ELF-1 (cell line): ENCODE results near the gene BCL7A.
"Not testable (repeated sequence)": the region's sequence is repeated elsewhere in the genome, so short reads cannot be mapped to it uniquely, and the experiment has no call there.

ENCODE experiments used
- DNase-seq: peaks from one replicate; pipeline ENCODE4 v3.0.0-alpha.2; 2016; ENCODE audit warnings: low read depth, low spot score

BCL7A gene

GRCh38 chr12:122054842-122055520 lies 33.3 kb downstream of the BCL7A start:
- no peak for DNase-seq

DNA sequence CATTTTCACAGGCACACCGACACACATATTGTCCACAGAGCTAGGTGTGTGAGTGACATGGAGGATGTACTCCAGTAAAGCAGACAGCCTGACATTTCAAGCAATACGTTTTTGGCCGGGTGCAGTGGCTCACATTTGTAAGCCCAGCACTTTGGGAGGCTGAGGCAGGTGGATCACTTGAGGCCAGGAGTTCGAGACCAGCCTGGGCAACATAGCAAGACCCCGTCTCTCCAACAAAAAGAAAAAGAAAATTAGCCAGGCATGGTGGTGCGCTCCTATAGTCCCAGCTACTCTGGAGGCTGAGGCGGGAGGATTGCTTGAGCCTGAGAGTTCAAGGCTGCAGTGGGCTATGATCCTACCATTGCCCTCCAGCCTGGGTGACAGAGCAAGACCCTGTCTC lies 34.7 kb downstream of the BCL7A start:
- DNase-seq: not testable (repeated sequence)

DNA sequence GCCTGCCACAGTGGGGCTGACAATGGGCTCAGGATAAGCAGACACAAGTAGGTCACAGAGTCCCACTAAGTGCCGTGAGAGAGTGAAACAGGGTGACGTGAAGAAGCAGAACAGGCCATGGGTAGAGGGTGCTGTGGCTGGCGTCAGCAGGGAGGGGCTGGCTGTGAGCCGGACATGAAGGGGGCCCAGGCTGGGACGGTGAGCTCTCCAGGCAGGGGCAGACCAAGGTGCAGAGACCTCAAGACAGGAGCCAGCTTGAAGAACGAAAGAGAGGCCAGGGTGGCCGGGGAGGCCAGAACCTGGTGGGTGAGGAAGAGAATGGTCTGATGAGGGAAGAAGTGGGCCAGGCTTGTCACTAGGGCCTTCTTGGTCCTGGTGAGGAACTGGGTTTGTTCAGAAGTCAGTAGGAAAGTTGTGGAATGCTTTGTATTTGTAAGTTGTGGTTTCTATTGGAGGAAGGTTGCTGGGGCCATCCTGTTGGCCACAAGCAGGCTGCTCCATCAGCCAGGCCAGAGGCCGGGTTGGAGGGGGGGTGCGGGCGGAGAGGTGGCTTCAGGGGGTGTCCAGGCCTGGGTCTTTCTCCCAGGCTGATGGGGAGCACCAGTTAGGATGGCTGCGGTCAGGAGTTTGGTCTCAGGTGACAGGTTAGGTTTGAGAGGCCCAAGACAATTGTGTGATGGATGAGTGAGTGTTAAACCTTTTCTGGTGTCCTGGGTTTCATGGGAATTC lies 35.5 kb downstream of the BCL7A start:
- DNase-seq: no peak

DNA sequence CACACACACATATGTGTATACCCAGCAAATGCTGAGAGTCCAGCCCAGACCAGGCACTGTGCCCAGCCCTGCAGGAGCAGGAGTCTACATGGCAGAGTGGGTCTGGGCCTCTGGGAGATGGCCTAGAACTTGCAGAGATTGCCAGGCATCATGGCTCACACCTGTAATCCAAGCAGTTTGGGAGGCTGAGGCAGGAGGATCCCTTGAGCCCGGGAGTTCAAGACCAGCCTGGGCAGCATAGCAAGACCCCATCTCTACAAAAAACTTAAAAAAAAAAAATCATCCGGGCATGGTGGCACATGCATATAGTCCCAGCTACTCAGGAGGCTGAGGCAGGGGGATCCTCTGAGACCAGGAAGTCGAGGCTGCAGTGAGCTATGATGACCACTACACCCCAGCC lies 36.1 kb downstream of the BCL7A start:
- no peak for DNase-seq

GRCh38 chr12:122058549-122059149 lies 37.0 kb downstream of the BCL7A start:
- DNase-seq: no peak

GRCh38 chr12:122059203-122059960 lies 37.7 kb downstream of the BCL7A start:
- no peak for DNase-seq

- no peak for DNase-seq
Observed at GRCh38 chr12:122060081-122060501, 38.4 kb downstream of the BCL7A start.

DNA sequence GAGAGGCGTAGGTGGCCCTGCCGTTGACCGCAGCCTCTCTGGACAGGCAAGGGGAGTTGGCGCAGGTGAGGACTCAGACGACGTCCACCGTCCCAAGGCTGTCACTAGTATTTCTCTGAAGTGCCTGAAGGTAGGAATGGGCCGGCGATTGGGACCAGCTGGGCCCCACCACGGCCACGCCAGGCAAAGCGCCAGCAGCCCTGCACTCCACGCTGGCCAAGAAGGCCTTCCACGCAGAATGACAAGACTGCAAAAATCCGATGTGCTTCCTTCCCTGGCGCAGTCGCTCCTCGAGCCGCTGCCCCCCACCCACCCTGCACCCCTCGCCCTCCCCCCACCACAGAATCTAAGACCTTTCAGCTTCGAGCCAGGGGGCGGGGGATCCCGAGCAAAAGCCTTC lies 39.6 kb downstream of the BCL7A start:
- DNase-seq: no peak

DNA sequence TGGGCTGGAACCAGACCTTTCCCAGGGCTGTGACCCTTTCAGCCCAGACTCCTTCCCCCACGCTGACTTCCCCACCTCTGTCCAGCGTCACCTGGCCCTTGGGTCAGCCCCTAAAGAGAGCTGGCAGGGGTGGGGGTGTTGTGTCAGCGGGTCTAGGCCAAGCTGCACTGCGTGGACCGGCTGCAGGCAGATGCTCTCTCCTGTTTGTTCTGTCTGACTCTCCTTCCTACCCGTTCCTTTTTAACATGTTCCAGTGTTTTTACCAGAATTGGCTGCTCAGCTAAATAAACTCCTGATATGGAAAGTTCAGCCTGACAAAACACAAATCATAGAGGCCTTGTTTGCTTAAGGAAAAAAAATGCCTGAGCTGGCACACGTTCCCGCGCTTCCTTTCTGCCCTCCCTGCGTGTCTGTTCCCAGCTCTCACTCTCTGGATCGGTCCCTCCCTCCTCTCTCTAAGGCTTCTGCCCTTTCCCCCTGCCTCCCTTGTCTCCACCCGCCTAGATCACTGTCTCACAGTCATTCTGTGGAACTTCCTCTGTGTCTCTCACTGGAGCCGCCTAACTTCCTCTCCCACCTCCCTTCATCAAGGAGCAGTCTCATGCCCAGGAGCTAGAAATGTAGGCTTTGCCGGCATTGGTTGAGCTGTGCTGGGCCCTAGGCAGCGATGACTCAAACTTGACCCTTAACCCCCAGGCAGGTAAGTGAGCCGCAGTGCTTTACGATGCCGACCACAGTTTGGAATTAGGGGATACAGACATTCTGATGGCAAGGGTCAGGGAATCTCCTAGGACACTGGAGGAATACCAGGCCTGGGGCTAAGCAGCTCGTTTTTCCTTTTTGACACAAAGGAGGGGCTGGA lies 41.4 kb downstream of the BCL7A start:
- peak; percentile 93 for DNase-seq

GRCh38 chr12:122063694-122064024 lies 42.0 kb downstream of the BCL7A start:
- DNase-seq: no peak

DNA sequence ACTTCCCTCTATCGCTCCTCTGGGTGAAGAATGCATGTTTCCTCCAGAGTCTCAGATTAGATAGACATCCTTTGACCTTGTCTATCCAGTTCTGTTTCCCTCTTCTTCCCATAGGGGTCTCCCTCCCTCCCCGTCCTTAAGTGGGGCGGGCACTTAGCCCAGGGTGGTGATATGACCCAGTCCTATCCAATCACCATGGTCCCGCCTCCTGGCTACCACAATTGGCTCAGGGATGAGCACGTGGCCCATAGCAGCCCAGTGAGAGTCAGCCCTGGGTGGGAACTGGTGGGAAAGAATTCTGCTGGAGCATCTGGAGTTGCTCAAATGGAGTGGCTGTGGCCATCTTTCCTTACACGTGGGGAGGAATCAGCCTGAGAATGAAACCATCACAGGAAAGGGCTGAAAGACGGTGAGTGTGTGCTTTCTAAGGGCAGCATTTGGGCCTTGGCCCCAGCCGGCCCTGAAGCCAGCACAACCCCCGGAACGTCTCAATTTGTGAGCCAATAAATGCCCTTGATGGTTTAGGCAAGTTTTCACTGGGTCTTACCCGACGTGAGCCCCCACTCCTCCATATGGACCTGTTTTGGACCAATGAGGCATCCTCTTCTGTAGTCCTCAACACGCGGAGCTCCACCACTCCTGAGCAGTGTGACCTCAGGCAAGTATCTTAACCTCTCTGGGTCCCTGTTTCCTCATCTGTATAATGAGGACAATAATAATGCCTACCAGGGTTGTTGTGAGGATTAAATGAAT lies 42.5 kb downstream of the BCL7A start:
- peak; percentile 98 for DNase-seq

- DNase-seq: peak; percentile 83
Observed at GRCh38 chr12:122064780-122065588, 43.3 kb downstream of the BCL7A start.

GRCh38 chr12:122067548-122067947 lies 45.9 kb downstream of the BCL7A start:
- no peak for DNase-seq

- DNase-seq: no peak
Observed at GRCh38 chr12:122067966-122068365, 46.3 kb downstream of the BCL7A start.

- peak; percentile 93 for DNase-seq
Observed at GRCh38 chr12:122072031-122072970, 50.6 kb downstream of the BCL7A start.

- no peak for DNase-seq
Observed at GRCh38 chr12:122073815-122074214, 52.1 kb downstream of the BCL7A start.

DNA sequence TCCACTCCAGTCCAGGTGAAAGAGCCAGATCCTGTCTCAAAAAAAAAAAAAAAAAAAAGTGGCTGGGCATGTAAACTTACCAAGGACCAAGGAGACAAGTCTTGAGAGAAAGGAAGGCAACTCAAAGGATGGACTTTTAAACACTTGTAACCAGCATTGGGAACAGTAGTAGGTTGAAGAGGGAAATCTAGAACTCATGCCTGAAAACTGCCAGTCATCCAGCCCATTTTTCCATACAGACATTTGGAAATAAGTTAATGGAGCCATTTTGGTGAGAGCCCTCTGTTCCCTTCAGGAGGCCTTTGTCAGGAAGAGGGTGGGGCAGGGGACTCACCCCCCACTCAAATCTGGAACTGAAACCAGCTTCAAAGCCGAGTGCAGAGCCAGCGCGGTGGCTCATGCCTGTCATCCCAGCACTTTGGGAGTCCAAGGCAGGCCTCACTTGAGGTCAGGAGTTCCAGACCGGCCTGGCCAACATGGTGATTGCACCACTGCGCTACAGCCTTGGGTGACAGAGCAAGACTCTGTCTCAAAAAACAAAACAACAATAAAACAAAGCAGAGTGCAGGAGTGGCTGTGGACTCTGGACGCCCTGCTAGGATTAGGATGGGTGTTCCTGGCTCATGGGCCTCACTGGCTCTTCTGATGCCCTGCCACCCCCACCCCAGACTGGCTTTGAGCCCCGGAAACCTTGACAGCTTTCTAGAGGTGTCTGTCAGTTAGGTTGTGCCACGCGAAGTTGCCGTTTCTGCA lies 55.2 kb downstream of the BCL7A start:
- no peak for DNase-seq
